ENCODE results near the gene PPP1R13B.

Gene PPP1R13B

DNA sequence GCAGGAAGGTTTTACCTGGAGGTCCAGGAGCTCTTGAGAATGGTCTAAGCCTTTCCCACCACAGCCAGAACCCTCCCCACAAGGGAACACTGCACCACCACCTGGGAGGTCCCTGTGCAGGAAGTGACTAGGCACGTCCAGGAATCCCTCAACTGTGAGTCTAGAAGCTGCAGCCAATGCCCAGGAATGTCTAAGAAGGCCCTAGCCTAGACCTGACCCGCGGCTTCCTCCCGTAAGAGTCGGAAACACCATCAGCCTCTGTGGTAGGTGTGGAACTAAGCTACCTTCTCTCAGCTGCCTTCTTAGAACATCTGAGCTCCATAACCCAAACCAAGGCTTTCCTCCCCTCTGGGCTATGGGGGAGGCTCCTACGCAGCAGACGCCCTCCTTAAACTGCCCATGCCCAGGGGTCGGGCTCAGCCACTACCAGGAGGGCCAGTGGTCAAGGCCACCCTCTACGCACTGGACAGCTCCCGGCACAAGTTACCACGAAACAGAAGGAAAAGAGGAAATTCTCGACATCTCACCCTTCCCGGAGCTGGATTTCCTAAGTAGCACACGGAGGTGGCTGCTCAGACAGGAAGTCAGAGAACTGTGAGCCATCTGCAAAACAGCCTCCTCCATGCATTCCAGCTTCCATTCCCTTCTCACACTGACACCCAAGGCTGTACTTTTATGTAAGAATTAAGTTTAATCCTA, 106.2 kb downstream of the PPP1R13B start:
- no peak for DNase-seq
- peaks cover 36% of the 10 kb centered on the region for H3K36me3 Mint-ChIP-seq (ENCODE audit: low read depth)
- peak overlapping the region; percentile 51 for H3K27ac Mint-ChIP-seq
- no peaks in the 10 kb centered on the region for H3K9me3 Mint-ChIP-seq
- H3K4me1 Mint-ChIP-seq: peaks cover 14% of the 10 kb centered on the region
- H3K27me3 Mint-ChIP-seq (ENCODE audit: low read depth, poor library complexity): peaks cover 11% of the 10 kb centered on the region
- TF ChIP-seq CTCF (IDR thresholded peaks at IDR 0.05): no peak
- H3K4me3 Mint-ChIP-seq: no peak overlapping the region

GRCh38 chr14:103739793-103740501, 107.4 kb downstream of the PPP1R13B start:
- no peak for TF ChIP-seq CTCF (IDR thresholded peaks at IDR 0.05)
- H3K4me1 Mint-ChIP-seq: peaks cover 14% of the 10 kb centered on the region

GRCh38 chr14:103739466-103739792, 107.9 kb downstream of the PPP1R13B start:
- peaks cover 14% of the 10 kb centered on the region for H3K4me1 Mint-ChIP-seq
- H3K27ac Mint-ChIP-seq: no peak overlapping the region
- H3K4me3 Mint-ChIP-seq: no peak overlapping the region
- TF ChIP-seq CTCF (IDR thresholded peaks at IDR 0.05): no peak
- peaks cover 36% of the 10 kb centered on the region for H3K36me3 Mint-ChIP-seq (ENCODE audit: low read depth)
- no peak for DNase-seq
- peaks cover 8% of the 10 kb centered on the region for H3K27me3 Mint-ChIP-seq (ENCODE audit: low read depth, poor library complexity)
- H3K9me3 Mint-ChIP-seq: no peaks in the 10 kb centered on the region

More at GRCh38 chr14:103739793-103740501, 107.4 kb downstream of the PPP1R13B start:
- H3K27me3 Mint-ChIP-seq (ENCODE audit: low read depth, poor library complexity): peaks cover 8% of the 10 kb centered on the region
- H3K4me3 Mint-ChIP-seq: no peak overlapping the region
- no peaks in the 10 kb centered on the region for H3K9me3 Mint-ChIP-seq
- peaks cover 36% of the 10 kb centered on the region for H3K36me3 Mint-ChIP-seq (ENCODE audit: low read depth)
- DNase-seq: no peak
- H3K27ac Mint-ChIP-seq: peak overlapping the region; percentile 72

- Mint-ChIP-seq H3K4me3 (no peak overlapping the region), H3K4me1 (peaks cover 14% of the 10 kb centered on the region), H3K27ac (no peak overlapping the region), H3K27me3 (ENCODE audit: low read depth, poor library complexity) (peaks cover 4% of the 10 kb centered on the region), H3K36me3 (ENCODE audit: low read depth) (peaks cover 36% of the 10 kb centered on the region), H3K9me3 (no peaks in the 10 kb centered on the region)
- no peak for DNase-seq
- no peak for TF ChIP-seq CTCF (IDR thresholded peaks at IDR 0.05)
Measured at GRCh38 chr14:103738701-103739451, 108.5 kb downstream of the PPP1R13B start.

DNA sequence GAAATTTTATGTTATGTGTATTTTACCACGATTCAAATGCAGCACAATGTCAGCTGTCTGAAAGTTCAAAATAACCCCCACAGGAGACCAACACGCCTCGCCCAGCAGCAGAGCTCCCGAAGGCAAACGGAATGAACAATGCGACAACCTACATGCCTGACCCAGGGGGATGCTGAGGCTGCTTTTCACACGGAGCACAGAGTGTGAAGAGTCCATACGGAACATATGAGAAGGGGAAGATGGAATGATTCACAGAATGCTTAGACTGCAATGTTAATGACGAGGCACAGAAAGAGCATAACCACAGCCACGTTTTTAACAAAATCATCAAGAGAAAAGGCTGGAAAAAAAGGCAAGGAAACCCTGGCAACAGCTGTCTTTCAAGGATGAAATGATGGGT, 109.2 kb downstream of the PPP1R13B start:
- no peak for TF ChIP-seq CTCF (IDR thresholded peaks at IDR 0.05)
- no peak overlapping the region for H3K27ac Mint-ChIP-seq
- H3K4me1 Mint-ChIP-seq: peaks cover 14% of the 10 kb centered on the region
- peaks cover 3% of the 10 kb centered on the region for H3K27me3 Mint-ChIP-seq (ENCODE audit: low read depth, poor library complexity)
- DNase-seq: no peak
- no peak overlapping the region for H3K4me3 Mint-ChIP-seq
- H3K36me3 Mint-ChIP-seq (ENCODE audit: low read depth): peaks cover 42% of the 10 kb centered on the region
- no peaks in the 10 kb centered on the region for H3K9me3 Mint-ChIP-seq
